MM.1S (cell line): ENCODE results near the gene RPL36AL.

Source experiments
- DNase-seq: peaks from one replicate; pipeline ENCODE4 v3.0.0-alpha.2; 2015
- H2AFZ ChIP-seq: fragments of 300-600 bp; sonication (generic); 2 replicates; pipeline ENCODE4 v1.6.0; 2016; ENCODE audit warnings: antibody characterized with exemption, low read length
- H3F3A ChIP-seq: fragments of 300-600 bp; sonication (generic); 2 replicates; pipeline ENCODE4 v1.6.1; 2016; ENCODE audit warnings: mild to moderate bottlenecking, antibody characterized with exemption, low read length, moderate library complexity, mixed read lengths; ENCODE audit not compliant: insufficient read depth
- H3K27ac ChIP-seq: fragments of 300-600 bp; sonication (generic); 2 replicates; pipeline ENCODE4 v1.5.1; 2016; ENCODE audit warnings: mild to moderate bottlenecking, low read length
- H3K27me3 ChIP-seq: fragments of 300-600 bp; sonication (generic); replicated peaks from 2 replicates; pipeline ENCODE4 v1.6.0; 2016; ENCODE audit warnings: low read length; ENCODE audit not compliant: insufficient read depth
- H3K36me3 ChIP-seq: fragments of 300-600 bp; sonication (generic); replicated peaks from 2 replicates; pipeline ENCODE4 v1.6.1; 2016; ENCODE audit warnings: mild to moderate bottlenecking, low read length, mixed read lengths; ENCODE audit not compliant: insufficient read depth
- H3K4me1 ChIP-seq: fragments of 300-600 bp; sonication (generic); 2 replicates; pipeline ENCODE4 v1.6.1; 2016; ENCODE audit warnings: low read length, mixed read lengths
- H3K4me2 ChIP-seq: fragments of 300-600 bp; sonication (generic); 2 replicates; pipeline ENCODE4 v1.6.0; 2016; ENCODE audit warnings: low read depth, low read length
- H3K4me3 ChIP-seq: fragments of 300-600 bp; sonication (generic); 2 replicates; pipeline ENCODE4 v1.5.1; 2016; ENCODE audit warnings: low read length, mixed read lengths
- H3K79me2 ChIP-seq: fragments of 300-600 bp; sonication (generic); 2 replicates; pipeline ENCODE4 v1.6.1; 2016; ENCODE audit warnings: mixed run types, low read length, mixed read lengths
- H3K9ac ChIP-seq: fragments of 300-600 bp; sonication (generic); 2 replicates; pipeline ENCODE4 v1.6.1; 2016; ENCODE audit warnings: low read length, mixed read lengths
- H3K9me2 ChIP-seq: fragments of 300-600 bp; sonication (generic); replicated peaks from 2 replicates; pipeline ENCODE4 v1.6.1; 2016; ENCODE audit warnings: mild to moderate bottlenecking, low read length, mixed read lengths; ENCODE audit not compliant: insufficient read depth
- H3K9me3 ChIP-seq: fragments of 300-600 bp; sonication (generic); replicated peaks from 2 replicates; pipeline ENCODE4 v1.6.1; 2016; ENCODE audit warnings: mild to moderate bottlenecking, low read length, mixed read lengths; ENCODE audit not compliant: insufficient read depth
- H4K20me1 ChIP-seq: fragments of 300-600 bp; sonication (generic); 2 replicates; pipeline ENCODE4 v1.6.1; 2016; ENCODE audit warnings: mild to moderate bottlenecking, low read length, moderate library complexity, mixed read lengths; ENCODE audit not compliant: insufficient read depth
- EZH2 ChIP-seq: fragments of 300-600 bp; sonication (generic); optimal IDR thresholded peaks from 2 replicates; pipeline ENCODE3; 2017; ENCODE audit warnings: low read depth, mild to moderate bottlenecking, antibody characterized with exemption, low read length, mixed read lengths
- EZH2phosphoT487 ChIP-seq: fragments of 300-600 bp; sonication (generic); IDR thresholded peaks from 2 replicates; pipeline ENCODE4 v1.6.1; 2018; ENCODE audit warnings: antibody characterized with exemption, low read length
- TF ChIP-seq, protein P1 (sequence below): fragments of 300-600 bp; sonication (generic); IDR thresholded peaks from 2 replicates; pipeline ENCODE4 v1.5.1; 2016; ENCODE audit warnings: antibody characterized with exemption, low read length, mixed read lengths

Gene RPL36AL

DNA sequence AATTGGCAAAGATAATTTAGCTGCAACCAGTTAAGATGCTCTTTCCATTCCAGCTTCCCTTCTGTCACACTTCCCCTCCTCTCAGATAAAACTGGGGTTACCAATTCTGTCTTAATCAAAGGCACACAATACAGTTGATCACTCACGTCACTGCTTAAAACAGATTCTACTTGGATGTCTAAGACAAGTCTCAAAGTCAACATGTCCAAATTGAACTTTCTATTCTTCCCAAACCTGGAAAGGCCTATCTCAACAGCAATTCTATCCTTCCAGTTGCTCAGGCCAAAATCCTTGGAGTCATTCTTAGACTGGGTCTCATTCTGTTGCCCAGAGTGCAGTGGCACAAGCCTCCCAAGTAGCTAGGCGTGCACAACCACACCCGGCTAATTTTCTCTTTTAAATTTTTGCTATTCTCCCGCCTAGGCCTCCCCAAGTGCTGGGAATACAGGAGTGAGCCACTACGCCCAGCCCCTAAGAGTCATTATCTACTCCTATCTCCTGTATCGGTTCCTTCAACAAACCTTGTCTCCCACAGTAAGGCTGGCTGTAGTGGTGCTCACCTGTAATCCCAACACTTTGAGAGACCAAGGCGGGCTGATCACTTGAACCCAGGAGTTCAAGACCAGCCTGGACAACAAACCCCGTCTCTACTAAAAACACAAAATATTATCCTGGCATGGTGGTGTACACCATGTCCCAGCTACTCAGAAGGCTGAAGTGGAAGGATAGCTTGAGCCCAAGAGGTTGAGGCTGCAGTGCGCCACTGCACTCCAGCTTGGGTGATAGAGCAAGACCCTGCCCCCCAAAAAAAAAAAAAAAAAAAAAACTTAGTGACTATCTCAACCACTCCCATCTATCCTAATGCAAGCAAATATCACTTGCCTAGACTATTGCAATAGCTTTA lies 39.0 kb downstream of the RPL36AL start:
- peaks cover 5% of the 10 kb centered on the region; the same call in 1 of the 2 replicates for H3F3A ChIP-seq
- H3K9ac ChIP-seq: no peak overlapping the region
- no peak for TF ChIP-seq EZH2
- TF ChIP-seq, protein P1, sequence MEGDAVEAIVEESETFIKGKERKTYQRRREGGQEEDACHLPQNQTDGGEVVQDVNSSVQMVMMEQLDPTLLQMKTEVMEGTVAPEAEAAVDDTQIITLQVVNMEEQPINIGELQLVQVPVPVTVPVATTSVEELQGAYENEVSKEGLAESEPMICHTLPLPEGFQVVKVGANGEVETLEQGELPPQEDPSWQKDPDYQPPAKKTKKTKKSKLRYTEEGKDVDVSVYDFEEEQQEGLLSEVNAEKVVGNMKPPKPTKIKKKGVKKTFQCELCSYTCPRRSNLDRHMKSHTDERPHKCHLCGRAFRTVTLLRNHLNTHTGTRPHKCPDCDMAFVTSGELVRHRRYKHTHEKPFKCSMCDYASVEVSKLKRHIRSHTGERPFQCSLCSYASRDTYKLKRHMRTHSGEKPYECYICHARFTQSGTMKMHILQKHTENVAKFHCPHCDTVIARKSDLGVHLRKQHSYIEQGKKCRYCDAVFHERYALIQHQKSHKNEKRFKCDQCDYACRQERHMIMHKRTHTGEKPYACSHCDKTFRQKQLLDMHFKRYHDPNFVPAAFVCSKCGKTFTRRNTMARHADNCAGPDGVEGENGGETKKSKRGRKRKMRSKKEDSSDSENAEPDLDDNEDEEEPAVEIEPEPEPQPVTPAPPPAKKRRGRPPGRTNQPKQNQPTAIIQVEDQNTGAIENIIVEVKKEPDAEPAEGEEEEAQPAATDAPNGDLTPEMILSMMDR: no peak
- no peak for TF ChIP-seq EZH2phosphoT487
- no peaks in the 10 kb centered on the region for H3K4me1 ChIP-seq
- H3K27me3 ChIP-seq: no peaks in the 10 kb centered on the region
- no peak overlapping the region for H3K4me3 ChIP-seq
- peaks cover 3% of the 10 kb centered on the region; the same call in 1 of the 2 replicates for H4K20me1 ChIP-seq
- H3K27ac ChIP-seq: no peak overlapping the region
- DNase-seq: no peak
- H3K79me2 ChIP-seq: peaks cover 44% of the 10 kb centered on the region
- no peak overlapping the region for H2AFZ ChIP-seq
- H3K9me2 ChIP-seq: no peaks in the 10 kb centered on the region
- H3K9me3 ChIP-seq: no peaks in the 10 kb centered on the region
- no peak overlapping the region for H3K4me2 ChIP-seq
- H3K36me3 ChIP-seq: no peaks in the 10 kb centered on the region; the same call in 1 of the 2 replicates

GRCh38 chr14:49579841-49580240 lies 40.6 kb downstream of the RPL36AL start:
- peaks cover 5% of the 10 kb centered on the region; the same call in 1 of the 2 replicates for H3F3A ChIP-seq
- H3K9me2 ChIP-seq: no peaks in the 10 kb centered on the region
- H3K9me3 ChIP-seq: no peaks in the 10 kb centered on the region
- H4K20me1 ChIP-seq: peaks cover 3% of the 10 kb centered on the region; the same call in 1 of the 2 replicates
- H3K27me3 ChIP-seq: no peaks in the 10 kb centered on the region
- no peak overlapping the region for H2AFZ ChIP-seq
- no peaks in the 10 kb centered on the region for H3K4me1 ChIP-seq
- no peak for DNase-seq
- H3K79me2 ChIP-seq: peaks cover 30% of the 10 kb centered on the region
- TF ChIP-seq, protein P1: no peak
- TF ChIP-seq EZH2: no peak
- no peak for TF ChIP-seq EZH2phosphoT487
- no peak overlapping the region for H3K4me3 ChIP-seq
- no peak overlapping the region for H3K27ac ChIP-seq
- H3K9ac ChIP-seq: no peak overlapping the region
- H3K36me3 ChIP-seq: no peaks in the 10 kb centered on the region; the same call in 1 of the 2 replicates
- H3K4me2 ChIP-seq: no peak overlapping the region

GRCh38 chr14:49578141-49578540 lies 42.3 kb downstream of the RPL36AL start:
- Histone ChIP-seq H3K9me3 (no peaks in the 10 kb centered on the region), H3K4me3 (no peak overlapping the region), H3K36me3 (no peaks in the 10 kb centered on the region; the same call in 1 of the 2 replicates), H3F3A (no peaks in the 10 kb centered on the region), H3K4me1 (no peaks in the 10 kb centered on the region), H3K4me2 (no peak overlapping the region), H3K27me3 (no peaks in the 10 kb centered on the region), H3K9ac (no peak overlapping the region), H3K27ac (no peak overlapping the region), H3K9me2 (no peaks in the 10 kb centered on the region), H2AFZ (no peak overlapping the region), H4K20me1 (peaks cover 3% of the 10 kb centered on the region; the same call in 1 of the 2 replicates), H3K79me2 (peaks cover 13% of the 10 kb centered on the region)
- TF ChIP-seq, protein P1: no peak
- TF ChIP-seq EZH2phosphoT487: no peak
- TF ChIP-seq EZH2: no peak
- no peak for DNase-seq
